PC-9 (cell line): Measurements from ENCODE around the gene USP24. TPM values are rescaled to one million over a fixed set of nuclear protein-coding genes. Genes with fewer than 3 reads are reported as not detected.

Experiments
- BruUV-seq: library from RNA; stranded (reverse); fragments of 400-500 nt; replicated peaks from 2 replicates; lab custom pipeline; 2021; lab: Mats Ljungman, UMichigan
- CTCF ChIA-PET: fragments of 300-600 bp; sonication (Branson Sonifier 250); formaldehyde crosslinking; loops from one replicate; lab custom pipeline; 2022; ENCODE audit warnings: antibody characterized with exemption; lab: Charles Lee
- POLR2A ChIA-PET: fragments of 300-600 bp; sonication (Branson Sonifier 250); formaldehyde crosslinking; loops from one replicate; lab custom pipeline; 2022; ENCODE audit warnings: antibody characterized with exemption; ENCODE audit not compliant: unreplicated experiment; lab: Charles Lee
- DNase-seq, 2 experiments: peaks; one replicate each; pipeline versions ENCODE4 v3.0.0 to v3.0.0-alpha.2; 2015 to 2022; ENCODE audit warnings: mixed read lengths in 1 of 2
- H2AFZ ChIP-seq: fragments of 200-600 bp; sonication (generic); 2 replicates; pipeline ENCODE4 v1.8.1; 2017; ENCODE audit warnings: antibody characterized with exemption
- H3F3A ChIP-seq: fragments of 200-600 bp; sonication (generic); 2 replicates; pipeline ENCODE4 v1.8.1; 2017; ENCODE audit warnings: antibody characterized with exemption, mild to moderate bottlenecking, low read depth; ENCODE audit not compliant: insufficient read depth
- H3K27ac ChIP-seq: fragments of 200-600 bp; sonication (generic); 2 replicates; pipeline ENCODE4 v1.6.1; 2016; ENCODE audit warnings: mixed run types
- H3K27me3 ChIP-seq: fragments of 200-600 bp; sonication (generic); 2 replicates; pipeline ENCODE4 v1.6.1; 2016; ENCODE audit warnings: low read depth, mixed run types; ENCODE audit not compliant: insufficient read depth
- H3K36me3 ChIP-seq: fragments of 200-600 bp; sonication (generic); 2 replicates; pipeline ENCODE4 v1.6.1; 2016; ENCODE audit warnings: low read depth, mixed run types
- H3K4me1 ChIP-seq: fragments of 200-600 bp; sonication (generic); replicated peaks from 2 replicates; pipeline ENCODE4 v1.6.1; 2016; ENCODE audit warnings: mixed run types; ENCODE audit not compliant: insufficient read depth
- H3K4me2 ChIP-seq: fragments of 200-600 bp; sonication (generic); 2 replicates; pipeline ENCODE4 v1.6.1; 2017; ENCODE audit warnings: mixed run types
- H3K4me3 ChIP-seq: fragments of 200-600 bp; sonication (generic); 2 replicates; pipeline ENCODE4 v1.6.1; 2016; ENCODE audit warnings: mixed run types
- H3K79me2 ChIP-seq: fragments of 200-600 bp; sonication (generic); 2 replicates; pipeline ENCODE4 v1.6.1; 2017; ENCODE audit warnings: low read depth, mixed run types
- H3K9me2 ChIP-seq: fragments of 200-600 bp; sonication (generic); 2 replicates; pipeline ENCODE4 v1.8.1; 2017; ENCODE audit warnings: mild to moderate bottlenecking; ENCODE audit not compliant: insufficient read depth
- H3K9me3 ChIP-seq: fragments of 200-600 bp; sonication (generic); 2 replicates; pipeline ENCODE4 v1.8.1; 2016; ENCODE audit warnings: low read depth; ENCODE audit not compliant: insufficient read depth
- H4K20me1 ChIP-seq: fragments of 200-600 bp; sonication (generic); 2 replicates; pipeline ENCODE4 v1.8.1; 2017; ENCODE audit not compliant: insufficient read depth
- EZH2 ChIP-seq: fragments of 200-600 bp; sonication (generic); IDR thresholded peaks from 2 replicates; pipeline ENCODE4 v1.8.0; 2017; ENCODE audit warnings: antibody characterized with exemption, low read depth
- intact Hi-C: fragments of 100-400 bp; cut with micrococcal nuclease; formaldehyde crosslinking; loops from one replicate; pipeline ENCODE4 v1.10.0; 2022; ENCODE audit not compliant: unreplicated experiment
- total RNA-seq: library from RNA; stranded (reverse); gene quantifications from 2 replicates; pipeline ENCODE4 v1.2.3, GENCODE V29; 2021
- TF ChIP-seq, protein P1 (sequence below): fragments of 200-600 bp; sonication (generic); conservative IDR thresholded peaks from 2 replicates; pipeline ENCODE4 v1.6.1; 2017; ENCODE audit warnings: mixed run types, antibody characterized with exemption, mild to moderate bottlenecking, moderate library complexity

The USP24 gene
- total RNA-seq, 1 experiment from 2014 or later: 61.0 TPM

DNA sequence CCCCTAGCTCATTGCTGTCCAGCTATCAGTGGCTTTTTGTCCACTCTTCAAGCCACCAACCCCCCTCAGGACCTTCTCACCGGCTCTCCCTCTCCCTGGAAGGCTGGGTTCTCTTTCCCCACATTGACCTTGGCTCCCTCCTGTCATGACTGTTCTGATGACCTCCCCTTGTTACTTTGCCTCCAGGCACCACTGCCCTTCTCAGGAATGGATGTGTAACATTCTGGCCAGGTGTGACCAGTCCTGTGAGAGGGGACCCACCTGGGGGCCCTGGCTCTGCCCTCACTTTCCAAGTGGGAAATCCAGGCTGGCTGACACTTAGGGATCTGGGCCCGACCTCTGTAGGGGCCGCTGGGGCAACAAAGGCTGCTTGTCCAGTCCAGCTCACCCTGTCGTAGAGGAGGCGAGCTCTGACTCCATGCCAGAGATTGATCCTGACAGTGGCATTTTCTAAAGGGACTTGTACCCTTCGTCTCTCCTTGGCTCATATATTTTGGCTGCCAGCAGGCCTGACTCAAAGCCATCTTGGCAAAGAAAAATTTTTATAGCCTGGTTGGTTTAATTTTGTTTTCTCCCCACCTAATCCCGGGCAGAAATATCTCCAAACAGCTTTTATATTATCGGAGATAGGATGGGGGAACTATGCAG, 37.9 kb upstream of the USP24 start:
- H3K4me2 ChIP-seq: peak overlapping the region; percentile 53
- POLR2A ChIA-PET: interaction anchor here (0.7 to 1.1 kb wide), 2 partner anchors 9 to 17 kb away, joined by 3 to 4 read pairs; no protein-coding TSS in a partner anchor
- BruUV-seq: no TSS peak
- CTCF ChIA-PET: no interaction called here
- no peak overlapping the region for H3K4me3 ChIP-seq
- no peaks in the 10 kb centered on the region for H3K79me2 ChIP-seq
- intact Hi-C loops: no loop called here
- peaks cover 28% of the 10 kb centered on the region for H3K4me1 ChIP-seq
- H4K20me1 ChIP-seq: no peaks in the 10 kb centered on the region
- H3K27ac ChIP-seq: peak overlapping the region; percentile 75
- no peaks in the 10 kb centered on the region for H3K27me3 ChIP-seq
- no peaks in the 10 kb centered on the region for H3K9me2 ChIP-seq
- DNase-seq: peak; percentile 63 to 89
- H3K36me3 ChIP-seq: no peaks in the 10 kb centered on the region
- H2AFZ ChIP-seq: peak overlapping the region; percentile 30; the same call in 1 of the 2 replicates
- H3K9me3 ChIP-seq: no peaks in the 10 kb centered on the region
- peaks cover 19% of the 10 kb centered on the region; the same call in 1 of the 2 replicates for H3F3A ChIP-seq
- TF ChIP-seq, protein P1, sequence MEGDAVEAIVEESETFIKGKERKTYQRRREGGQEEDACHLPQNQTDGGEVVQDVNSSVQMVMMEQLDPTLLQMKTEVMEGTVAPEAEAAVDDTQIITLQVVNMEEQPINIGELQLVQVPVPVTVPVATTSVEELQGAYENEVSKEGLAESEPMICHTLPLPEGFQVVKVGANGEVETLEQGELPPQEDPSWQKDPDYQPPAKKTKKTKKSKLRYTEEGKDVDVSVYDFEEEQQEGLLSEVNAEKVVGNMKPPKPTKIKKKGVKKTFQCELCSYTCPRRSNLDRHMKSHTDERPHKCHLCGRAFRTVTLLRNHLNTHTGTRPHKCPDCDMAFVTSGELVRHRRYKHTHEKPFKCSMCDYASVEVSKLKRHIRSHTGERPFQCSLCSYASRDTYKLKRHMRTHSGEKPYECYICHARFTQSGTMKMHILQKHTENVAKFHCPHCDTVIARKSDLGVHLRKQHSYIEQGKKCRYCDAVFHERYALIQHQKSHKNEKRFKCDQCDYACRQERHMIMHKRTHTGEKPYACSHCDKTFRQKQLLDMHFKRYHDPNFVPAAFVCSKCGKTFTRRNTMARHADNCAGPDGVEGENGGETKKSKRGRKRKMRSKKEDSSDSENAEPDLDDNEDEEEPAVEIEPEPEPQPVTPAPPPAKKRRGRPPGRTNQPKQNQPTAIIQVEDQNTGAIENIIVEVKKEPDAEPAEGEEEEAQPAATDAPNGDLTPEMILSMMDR: no peak
- TF ChIP-seq EZH2: no peak

DNA sequence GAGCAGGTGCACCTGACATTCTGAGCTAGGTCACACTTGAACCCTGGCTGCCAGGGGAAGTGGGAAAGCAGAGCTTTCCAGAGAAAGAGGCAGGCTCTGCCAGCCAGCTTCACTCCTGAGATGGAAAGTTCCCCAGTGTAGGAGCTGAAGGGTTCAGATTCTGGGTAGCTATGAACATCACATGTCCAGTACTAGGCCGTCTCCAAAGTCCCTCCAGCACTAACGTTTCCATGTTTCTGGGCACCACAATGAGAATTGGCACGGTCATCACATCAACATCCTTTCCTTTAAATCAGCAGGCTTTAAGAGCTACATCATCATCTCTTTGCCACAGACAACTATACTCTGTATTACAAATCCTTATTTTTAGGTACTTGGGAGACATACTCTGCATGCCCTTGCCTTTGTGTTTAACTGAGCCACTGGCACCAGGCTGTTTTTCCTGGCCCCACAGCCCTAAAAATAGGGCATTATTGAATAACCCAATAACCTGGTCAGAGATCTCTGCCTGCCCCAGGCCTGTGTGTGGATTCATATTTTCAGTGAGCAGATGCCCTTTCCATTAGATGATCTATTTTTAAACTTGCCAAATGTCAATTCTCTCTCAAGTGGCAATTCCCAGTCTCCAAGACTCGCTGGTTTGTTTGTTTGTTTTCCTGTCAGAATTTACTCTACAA, 35.4 kb upstream of the USP24 start:
- DNase-seq: no peak
- no peaks in the 10 kb centered on the region for H3K79me2 ChIP-seq
- H3F3A ChIP-seq: peaks cover 37% of the 10 kb centered on the region
- H3K27ac ChIP-seq: no peak overlapping the region
- no peak overlapping the region for H2AFZ ChIP-seq
- H3K4me3 ChIP-seq: no peak overlapping the region
- H4K20me1 ChIP-seq: no peaks in the 10 kb centered on the region
- no peaks in the 10 kb centered on the region for H3K9me2 ChIP-seq
- POLR2A ChIA-PET: interaction anchor here (0.5 kb wide), 1 partner anchor 357 kb away, joined by 3 read pairs; no protein-coding TSS in a partner anchor
- no peaks in the 10 kb centered on the region for H3K36me3 ChIP-seq
- TF ChIP-seq, protein P1: no peak
- no peak for TF ChIP-seq EZH2
- H3K9me3 ChIP-seq: no peaks in the 10 kb centered on the region
- peaks cover 44% of the 10 kb centered on the region for H3K4me1 ChIP-seq
- H3K4me2 ChIP-seq: no peak overlapping the region
- intact Hi-C loops: no loop called here
- H3K27me3 ChIP-seq: no peaks in the 10 kb centered on the region
- BruUV-seq: no TSS peak
- CTCF ChIA-PET: no interaction called here

DNA sequence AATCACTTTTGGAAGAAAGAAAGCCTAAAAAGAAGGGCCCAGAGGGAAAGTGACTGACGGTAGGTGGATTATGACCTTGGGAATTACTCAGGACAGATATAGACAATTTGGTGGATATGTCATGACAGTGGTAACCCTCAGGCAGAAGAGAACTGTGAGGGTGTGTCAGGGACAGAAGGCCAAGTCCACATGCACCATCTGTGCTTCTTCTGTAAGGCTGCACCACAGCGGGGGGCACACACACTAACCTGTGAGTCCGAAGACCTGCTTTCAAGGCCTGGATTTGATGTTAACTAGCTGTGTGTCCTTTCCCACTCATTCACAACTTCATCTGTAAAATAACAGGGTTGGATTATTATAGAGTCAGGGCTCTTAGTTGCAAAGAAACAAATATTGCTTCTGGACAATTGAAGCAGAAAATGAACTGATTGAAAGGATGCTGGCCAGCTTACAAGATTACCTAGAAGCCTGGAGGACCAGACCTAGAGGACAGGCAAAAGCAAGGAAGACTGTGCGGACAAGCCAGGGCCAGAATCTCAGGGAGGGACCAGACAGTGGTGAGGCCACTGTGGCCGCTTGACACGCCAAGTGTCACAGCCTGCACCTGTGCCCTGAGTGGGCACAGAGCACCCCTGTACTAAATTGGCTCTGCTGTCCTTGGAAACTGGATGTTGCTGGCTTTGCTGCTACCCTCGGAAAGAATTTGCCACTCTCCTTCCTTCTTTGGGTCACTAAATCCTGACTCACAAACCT, 34.7 kb upstream of the USP24 start:
- Histone ChIP-seq H3K27me3 (no peaks in the 10 kb centered on the region), H3K27ac (no peak overlapping the region), H3K9me2 (no peaks in the 10 kb centered on the region), H3K9me3 (no peaks in the 10 kb centered on the region), H3F3A (peaks cover 44% of the 10 kb centered on the region), H2AFZ (no peak overlapping the region), H3K36me3 (no peaks in the 10 kb centered on the region), H3K4me3 (no peak overlapping the region), H3K79me2 (no peaks in the 10 kb centered on the region), H3K4me1 (peaks cover 51% of the 10 kb centered on the region), H3K4me2 (no peak overlapping the region), H4K20me1 (no peaks in the 10 kb centered on the region)
- DNase-seq: no peak
- ChIA-PET POLR2A (interaction anchor here (0.5 kb wide), 1 partner anchor 357 kb away, joined by 3 read pairs; no protein-coding TSS in a partner anchor), CTCF (no interaction called here)
- no TSS peak for BruUV-seq
- TF ChIP-seq, protein P1: no peak
- intact Hi-C loops: no loop called here
